ENCODE measurements around the gene UNC13C.

- TF ChIP-seq POLR2AphosphoS5 (IDR thresholded peaks at IDR 0.05) (no peak), EP300 (IDR thresholded peaks at IDR 0.05) (no peak)
Measured at GRCh38 chr15:53982876-53983275, 4.6 kb downstream of the UNC13C start.
